Psoas muscle (tissue), 8 donors: ENCODE measurements around the gene MUC15. TPM values are rescaled to one million over a fixed set of nuclear protein-coding genes. Genes with fewer than 3 reads are reported as not detected.
"Not testable (repeated sequence)": the region's sequence is repeated elsewhere in the genome, so short reads cannot be mapped to it uniquely, and the experiment has no call there.

ENCODE experiments used
- ATAC-seq, 4 donors: fragments of 200-7000 bp; cut with Tn5 transposase; one replicate each; pipeline ENCODE4 v1.9.1; 2020; ENCODE audit warnings: moderate library complexity in 3 of 4, mild to moderate bottlenecking in 2 of 4
- DNase-seq, 2 donors: peaks; one replicate each; pipeline ENCODE4 v3.0.0-alpha.2; 2020
- H3K27ac ChIP-seq: fragments of 200-600 bp; one replicate; pipeline ENCODE4 v1.8.0; 2022
- H3K27me3 ChIP-seq, 3 donors: fragments of 200-600 bp in 1 of 3; one replicate each; pipeline versions ENCODE4 v1.6.1 to v1.8.0; 2013 to 2022; ENCODE audit warnings: low read length in 2 of 3, mild to moderate bottlenecking in 2 of 3, moderate library complexity in 1 of 3; ENCODE audit not compliant: insufficient read depth in 3 of 3
- H3K36me3 ChIP-seq, 2 donors: fragments of 200-600 bp in 1 of 2; one replicate each; pipeline versions ENCODE4 v1.6.1 to v1.8.0; 2013 to 2022; ENCODE audit warnings: low read depth in 1 of 2, mild to moderate bottlenecking in 1 of 2, moderate library complexity in 1 of 2; ENCODE audit not compliant: insufficient read depth in 1 of 2
- H3K4me1 ChIP-seq: fragments of 200-600 bp; one replicate; pipeline ENCODE4 v1.8.0; 2022
- H3K4me3 ChIP-seq: fragments of 200-600 bp; one replicate; pipeline ENCODE4 v1.8.0; 2022; ENCODE audit warnings: mild to moderate bottlenecking
- H3K9me3 ChIP-seq: fragments of 200-600 bp; one replicate; pipeline ENCODE4 v1.8.0; 2022
- WGBS, 3 donors: extraction: QIAGEN DNeasy Blood & Tissue Kit; methylation state at CpG; one replicate each; pipeline versions ENCODE4 v1.1.6 to v1.1.7; 2013; 5-methylcytosine and 5-hydroxymethylcytosine counted together
- intact Hi-C, 2 donors: fragments of 100-400 bp; cut with DNase I; formaldehyde crosslinking; loops; one replicate each; pipeline versions ENCODE4 v1.11.0 to v1.14.2; 2022
- polyA plus RNA-seq, 3 donors: library from polyadenylated mRNA; stranded (reverse); fragments of 200-250 nt; gene quantifications; one replicate each; pipeline ENCODE4 v1.2.3, GENCODE V29; 2013
- total RNA-seq, 4 donors: library from RNA; stranded (reverse); fragmentation: NEBNext Ultra II Directional in 2 of 4; extraction: Animal tissue kit (Norgen Biotek cat#: 25700) in 2 of 4; gene quantifications; one replicate each; pipeline versions ENCODE4 v1.2.1 to v1.2.4, GENCODE V29; 2021 to 2023
- TF ChIP-seq, protein P1 (sequence below): fragments of 200-600 bp; IDR thresholded peaks from one replicate; pipeline ENCODE4 v1.8.0; 2022; ENCODE audit warnings: antibody characterized with exemption
- donor health status: healthy with polysubstance abuse.
- donor health status: DM: no; HTN: no; CAD: no; lungs with moderate emphysema.
- donor health status: Bipolar disorder and iron deficiency.
- donor health status: healthy.
- donor health status: DM: yes; HTN: yes; CAD: no.
- donor health status: DM: no; HTN: no; CAD: no.
- donor health status: DM: no; HTN: no; CAD: no.
- donor health status: DM: yes; HTN: yes; CAD: no.

The MUC15 gene
- total and polyA plus RNA-seq, 7 donors: not detected

DNA sequence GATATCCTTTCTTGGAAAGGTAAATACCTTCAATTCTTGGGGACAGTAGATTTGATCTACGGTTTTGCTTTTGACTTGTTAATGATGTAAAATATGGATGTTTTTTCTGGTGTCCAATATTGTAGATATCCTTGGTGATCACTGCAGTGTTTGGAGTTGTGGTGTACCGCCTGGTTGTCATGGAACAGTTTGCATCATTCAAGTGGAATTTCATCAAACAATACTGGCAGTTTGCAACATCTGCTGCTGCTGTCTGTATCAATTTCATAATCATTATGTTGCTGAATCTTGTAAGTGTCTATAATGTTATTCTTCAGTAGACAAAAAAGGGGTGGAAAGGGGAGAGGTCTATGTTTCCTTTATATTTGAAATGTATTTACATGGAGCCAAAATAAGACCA is 27.4 kb upstream of the MUC15 start:
- ATAC-seq (no peak), DNase-seq (no peak)
- Histone ChIP-seq H3K4me1 (no peaks in the 10 kb centered on the region), H3K9me3 (no peaks in the 10 kb centered on the region), H3K4me3 (no peak overlapping the region), H3K27ac (no peak overlapping the region), H3K27me3 (no peaks in the 10 kb centered on the region), H3K36me3 (no peaks in the 10 kb centered on the region)
- intact Hi-C loops: no loop called here
- TF ChIP-seq, protein P1, sequence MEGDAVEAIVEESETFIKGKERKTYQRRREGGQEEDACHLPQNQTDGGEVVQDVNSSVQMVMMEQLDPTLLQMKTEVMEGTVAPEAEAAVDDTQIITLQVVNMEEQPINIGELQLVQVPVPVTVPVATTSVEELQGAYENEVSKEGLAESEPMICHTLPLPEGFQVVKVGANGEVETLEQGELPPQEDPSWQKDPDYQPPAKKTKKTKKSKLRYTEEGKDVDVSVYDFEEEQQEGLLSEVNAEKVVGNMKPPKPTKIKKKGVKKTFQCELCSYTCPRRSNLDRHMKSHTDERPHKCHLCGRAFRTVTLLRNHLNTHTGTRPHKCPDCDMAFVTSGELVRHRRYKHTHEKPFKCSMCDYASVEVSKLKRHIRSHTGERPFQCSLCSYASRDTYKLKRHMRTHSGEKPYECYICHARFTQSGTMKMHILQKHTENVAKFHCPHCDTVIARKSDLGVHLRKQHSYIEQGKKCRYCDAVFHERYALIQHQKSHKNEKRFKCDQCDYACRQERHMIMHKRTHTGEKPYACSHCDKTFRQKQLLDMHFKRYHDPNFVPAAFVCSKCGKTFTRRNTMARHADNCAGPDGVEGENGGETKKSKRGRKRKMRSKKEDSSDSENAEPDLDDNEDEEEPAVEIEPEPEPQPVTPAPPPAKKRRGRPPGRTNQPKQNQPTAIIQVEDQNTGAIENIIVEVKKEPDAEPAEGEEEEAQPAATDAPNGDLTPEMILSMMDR: no peak
- WGBS, 3 donors: 40 to 54% (median 51%) methylated on average over 2 of the region's 2 CpGs

DNA sequence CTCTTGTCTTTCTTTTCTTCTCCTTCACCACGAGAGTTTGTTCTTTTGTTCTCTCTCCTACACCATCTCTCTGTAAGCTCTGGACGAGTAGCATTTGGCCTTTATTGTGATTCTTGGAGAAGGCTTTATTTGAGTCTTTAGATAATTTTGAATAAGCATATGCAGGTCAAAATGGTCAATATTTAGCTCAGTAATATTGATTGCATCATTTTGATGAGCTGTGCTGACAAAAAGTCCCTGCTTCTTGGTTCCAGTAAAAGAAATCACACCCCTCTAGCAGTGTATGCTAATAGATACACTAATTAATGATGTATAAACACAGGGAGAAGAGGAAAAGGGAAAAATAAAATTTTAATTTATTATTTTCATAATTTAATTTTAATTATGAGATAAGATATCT is 25.8 kb upstream of the MUC15 start:
- TF ChIP-seq, protein P1: no peak
- no peak for DNase-seq
- intact Hi-C loops: no loop called here
- no peaks in the 10 kb centered on the region for H3K36me3 ChIP-seq
- ATAC-seq: no peak
- no peak overlapping the region for H3K4me3 ChIP-seq
- WGBS, 3 donors: 82 to 86% (median 84%) methylated on average over 2 of the region's 2 CpGs
- H3K9me3 ChIP-seq: no peaks in the 10 kb centered on the region
- no peaks in the 10 kb centered on the region for H3K27me3 ChIP-seq
- no peaks in the 10 kb centered on the region for H3K4me1 ChIP-seq
- no peak overlapping the region for H3K27ac ChIP-seq

DNA sequence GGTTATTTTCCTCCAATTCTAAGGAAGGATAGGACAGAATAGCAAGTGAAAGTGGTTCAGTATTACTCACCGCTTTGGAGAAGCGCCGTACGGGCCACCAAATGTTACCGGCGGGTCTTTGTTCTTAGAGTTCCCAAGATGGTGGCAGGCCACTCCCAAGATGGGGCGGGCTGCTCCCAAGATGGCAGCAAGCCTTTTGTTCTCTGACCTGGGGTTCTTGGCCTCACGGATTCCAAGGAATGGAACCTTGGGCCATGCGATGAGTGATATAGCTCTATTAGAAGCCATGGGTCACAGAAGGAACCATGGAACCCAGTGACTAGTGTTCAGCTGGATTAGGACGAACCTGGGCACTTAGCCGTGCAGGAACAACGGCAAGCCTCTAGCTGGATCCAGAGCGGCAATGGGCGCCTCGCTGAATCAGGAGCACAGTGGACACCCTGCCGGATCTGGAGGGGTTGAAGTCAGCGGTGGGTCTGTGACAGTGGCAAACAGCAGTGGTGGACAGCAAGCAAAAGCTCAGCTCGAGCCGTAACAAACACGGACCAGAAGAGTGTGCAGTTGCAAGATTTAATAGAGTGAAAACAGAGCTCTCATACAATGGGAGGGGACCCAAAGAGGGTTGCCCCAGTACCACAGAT is 25.1 kb upstream of the MUC15 start:
- H3K4me3 ChIP-seq, intact Hi-C loops, DNase-seq, H3K9me3 ChIP-seq, ATAC-seq, H3K36me3 ChIP-seq, H3K4me1 ChIP-seq, H3K27ac ChIP-seq, H3K27me3 ChIP-seq: not testable (repeated sequence)
- WGBS, 3 donors: 90 to 95% (median 90%) methylated on average over 20 of the region's 20 CpGs

DNA sequence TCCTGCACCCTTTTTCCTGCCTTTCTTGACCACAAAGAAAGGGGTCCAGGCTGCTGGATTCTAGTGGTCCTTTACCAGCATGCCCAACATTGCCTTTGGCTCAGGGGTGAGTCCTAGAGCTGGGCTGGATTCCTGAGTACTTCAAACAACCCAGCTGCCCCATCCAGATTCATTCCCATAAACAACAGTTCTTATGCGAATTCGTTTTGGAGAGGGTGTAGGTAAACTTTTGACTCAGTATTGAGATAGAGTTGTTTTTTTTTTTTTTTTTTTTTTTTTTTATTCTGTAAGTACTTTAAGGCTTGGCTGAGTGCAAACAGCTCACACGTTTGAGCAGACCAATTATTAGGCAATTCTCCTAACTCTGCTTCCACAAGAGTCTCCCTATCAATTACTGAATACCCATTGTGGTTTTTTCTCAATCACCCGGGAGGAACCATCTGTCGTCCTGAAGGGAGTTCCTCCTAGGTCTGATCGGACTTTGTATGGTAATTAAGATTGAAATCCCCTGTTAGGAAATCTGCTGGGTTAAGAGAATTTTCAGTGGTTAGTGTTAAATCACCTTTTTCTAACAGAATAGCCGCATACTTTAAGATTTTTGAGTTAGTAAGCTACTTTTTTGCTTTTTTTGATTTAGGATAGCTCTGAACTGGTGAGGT is 23.3 kb upstream of the MUC15 start:
- intact Hi-C loops, H3K9me3 ChIP-seq, ATAC-seq, H3K27ac ChIP-seq, H3K36me3 ChIP-seq, H3K4me3 ChIP-seq, H3K27me3 ChIP-seq, DNase-seq, H3K4me1 ChIP-seq: not testable (repeated sequence)
- WGBS, 3 donors: 59 to 66% (median 64%) methylated on average over 7 of the region's 7 CpGs

DNA sequence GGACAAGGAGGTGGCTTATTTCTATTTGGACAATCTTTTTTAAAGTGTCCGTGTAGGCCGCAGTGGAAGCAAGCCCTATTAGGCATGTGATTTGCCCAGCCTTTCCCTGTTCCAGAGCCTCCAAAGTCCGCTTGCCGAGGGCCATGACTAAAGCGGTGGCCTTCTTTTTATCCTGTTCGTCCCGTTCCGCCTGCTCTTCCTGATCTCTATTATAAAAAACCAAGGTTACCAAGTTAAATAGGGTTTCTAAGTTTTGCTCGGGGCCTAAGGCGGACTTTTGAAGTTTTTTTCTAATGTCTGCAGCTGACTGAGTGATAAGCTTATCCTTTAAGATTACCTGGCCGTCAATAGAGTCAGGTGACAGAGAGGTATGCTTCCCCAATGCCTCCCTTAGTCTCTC is 21.6 kb upstream of the MUC15 start:
- H3K4me3 ChIP-seq: no peak overlapping the region
- no peaks in the 10 kb centered on the region for H3K9me3 ChIP-seq
- H3K4me1 ChIP-seq: no peaks in the 10 kb centered on the region
- DNase-seq: no peak
- WGBS, 3 donors: 71 to 88% (median 84%) methylated on average over 11 of the region's 11 CpGs
- no peaks in the 10 kb centered on the region for H3K27me3 ChIP-seq
- H3K36me3 ChIP-seq: no peaks in the 10 kb centered on the region
- H3K27ac ChIP-seq: no peak overlapping the region
- intact Hi-C loops: no loop called here
- TF ChIP-seq, protein P1: no peak
- no peak for ATAC-seq
